ENCODE measurements around the gene CYP19A1.

DNA sequence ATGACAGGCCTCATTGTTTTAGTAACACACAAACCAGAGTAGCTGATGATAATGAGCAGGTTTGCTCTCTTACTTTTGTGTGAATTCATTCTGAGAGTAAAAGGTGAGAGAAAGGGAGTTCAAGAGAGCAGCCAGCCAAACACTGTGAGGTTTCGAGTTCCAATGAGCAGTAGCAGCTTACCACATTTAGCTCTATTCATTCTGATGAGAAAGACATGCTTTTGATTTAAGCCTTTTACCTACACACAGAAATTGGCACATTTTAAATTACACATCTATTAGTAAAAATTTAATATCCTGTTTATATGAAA, 31.0 kb upstream of the CYP19A1 start:
- TF ChIP-seq GATA3 (IDR thresholded peaks at IDR 0.05; ENCODE audit: low read depth, low read length) (no peak), GATA2 (IDR thresholded peaks at IDR 0.05; ENCODE audit: low read depth, low read length) (no peak)
